Astrocyte (in vitro differentiated cells and primary cell): ENCODE data around the gene FNDC3B. TPM values are rescaled to one million over a fixed set of nuclear protein-coding genes. Genes with fewer than 3 reads are reported as not detected.

ENCODE experiments used
- DNase-seq: peaks from one replicate; pipeline ENCODE4 v3.0.0-alpha.2; 2010; ENCODE audit warnings: low read depth
- FAIRE-seq: peaks from 2 replicates; lab custom pipeline; 2011; peaks lifted over from hg19 to GRCh38; lab: Jason Lieb, UNC
- H2AFZ ChIP-seq: 2 replicates; pipeline ENCODE4 v1.6.0; 2012; ENCODE audit warnings: low read depth, low read length, inconsistent platforms
- H3K27ac ChIP-seq: 2 replicates; pipeline ENCODE4 v1.5.1; 2011; ENCODE audit warnings: low read depth, low read length, inconsistent platforms
- H3K27me3 ChIP-seq: 2 replicates; pipeline ENCODE4 v1.6.0; 2011; ENCODE audit warnings: low read length, inconsistent platforms; ENCODE audit not compliant: insufficient read depth
- H3K36me3 ChIP-seq: 2 replicates; pipeline ENCODE4 v1.5.1; 2011; ENCODE audit warnings: low read length, inconsistent platforms; ENCODE audit not compliant: insufficient read depth
- H3K4me1 ChIP-seq: 2 replicates; pipeline ENCODE4 v1.5.1; 2011; ENCODE audit warnings: low read length, inconsistent platforms; ENCODE audit not compliant: insufficient read depth
- H3K4me2 ChIP-seq: 2 replicates; pipeline ENCODE4 v1.6.0; 2012; ENCODE audit warnings: low read length, inconsistent platforms
- H3K4me3 ChIP-seq: 2 replicates; pipeline ENCODE4 v1.5.1; 2011; ENCODE audit warnings: low read depth, mild to moderate bottlenecking, low read length, inconsistent platforms; ENCODE audit not compliant: insufficient read depth
- H3K79me2 ChIP-seq: 2 replicates; pipeline ENCODE4 v1.6.0; 2012; ENCODE audit warnings: mild to moderate bottlenecking, low read length, inconsistent platforms; ENCODE audit not compliant: insufficient read depth
- H3K9ac ChIP-seq: 2 replicates; pipeline ENCODE4 v1.6.0; 2012; ENCODE audit warnings: mild to moderate bottlenecking, low read length, inconsistent platforms
- H3K9me3 ChIP-seq: 2 replicates; pipeline ENCODE4 v1.5.1; 2012; ENCODE audit warnings: low read depth, mild to moderate bottlenecking, low read length, inconsistent platforms; ENCODE audit not compliant: insufficient read depth
- H4K20me1 ChIP-seq: 2 replicates; pipeline ENCODE4 v1.6.0; 2012; ENCODE audit warnings: low read length, inconsistent platforms; ENCODE audit not compliant: insufficient read depth
- H3K27ac Mint-ChIP-seq: one replicate; pipeline ENCODE4 v1.8.0; 2021; ENCODE audit warnings: mild to moderate bottlenecking, mixed read lengths; ENCODE audit not compliant: unreplicated experiment
- H3K27me3 Mint-ChIP-seq: one replicate; pipeline ENCODE4 v1.8.0; 2021; ENCODE audit warnings: low read depth, mixed read lengths; ENCODE audit not compliant: unreplicated experiment
- H3K36me3 Mint-ChIP-seq: one replicate; pipeline ENCODE4 v1.8.0; 2021; ENCODE audit warnings: low read depth, mixed read lengths; ENCODE audit not compliant: unreplicated experiment
- H3K4me1 Mint-ChIP-seq: one replicate; pipeline ENCODE4 v1.8.0; 2021; ENCODE audit warnings: low read depth, mixed read lengths; ENCODE audit not compliant: unreplicated experiment
- H3K4me3 Mint-ChIP-seq: one replicate; pipeline ENCODE4 v1.8.0; 2021; ENCODE audit warnings: mild to moderate bottlenecking, moderate library complexity, mixed read lengths; ENCODE audit not compliant: unreplicated experiment
- H3K9me3 Mint-ChIP-seq: one replicate; pipeline ENCODE4 v1.8.0; 2021; ENCODE audit warnings: mild to moderate bottlenecking, mixed read lengths; ENCODE audit not compliant: unreplicated experiment
- EZH2 ChIP-seq: IDR thresholded peaks from 2 replicates; pipeline ENCODE4 v1.6.1; 2012; ENCODE audit warnings: mild to moderate bottlenecking, low read length, inconsistent platforms; ENCODE audit not compliant: insufficient read depth
- total RNA-seq: library from RNA; stranded (reverse); gene quantifications from 2 replicates; pipeline ENCODE4 v1.2.1, GENCODE V29; 2021
- TF ChIP-seq, protein P1 (sequence below): IDR thresholded peaks from 2 replicates; pipeline ENCODE4 v1.5.1; 2011; ENCODE audit warnings: low read depth, mild to moderate bottlenecking, inconsistent platforms, low read length, moderate library complexity; ENCODE audit not compliant: insufficient read depth

Gene FNDC3B
- total RNA-seq, 1 donor from 2014 or later = 327 TPM

GRCh38 chr3:172067837-172068440, 28.6 kb downstream of the FNDC3B start:
- H3K4me1 Mint-ChIP-seq = peaks cover 78% of the 10 kb centered on the region
- H3K36me3 ChIP-seq = peaks cover 17% of the 10 kb centered on the region
- H4K20me1 ChIP-seq = peaks cover 96% of the 10 kb centered on the region
- no peak overlapping the region for H3K9ac ChIP-seq
- no peaks in the 10 kb centered on the region for H3K27me3 Mint-ChIP-seq
- no peak overlapping the region for H2AFZ ChIP-seq
- no peaks in the 10 kb centered on the region for H3K27me3 ChIP-seq
- H3K79me2 ChIP-seq = peaks cover 98% of the 10 kb centered on the region
- H3K9me3 Mint-ChIP-seq = no peaks in the 10 kb centered on the region
- H3K9me3 ChIP-seq = no peaks in the 10 kb centered on the region
- FAIRE-seq (no peak), DNase-seq (no peak)
- peaks cover 1% of the 10 kb centered on the region for H3K36me3 Mint-ChIP-seq
- H3K27ac Mint-ChIP-seq = no peak overlapping the region
- no peak overlapping the region for H3K27ac ChIP-seq
- peaks cover 16% of the 10 kb centered on the region for H3K4me1 ChIP-seq
- no peak overlapping the region for H3K4me3 ChIP-seq
- peak overlapping the region; percentile 74 for H3K4me3 Mint-ChIP-seq
- TF ChIP-seq, protein P1, sequence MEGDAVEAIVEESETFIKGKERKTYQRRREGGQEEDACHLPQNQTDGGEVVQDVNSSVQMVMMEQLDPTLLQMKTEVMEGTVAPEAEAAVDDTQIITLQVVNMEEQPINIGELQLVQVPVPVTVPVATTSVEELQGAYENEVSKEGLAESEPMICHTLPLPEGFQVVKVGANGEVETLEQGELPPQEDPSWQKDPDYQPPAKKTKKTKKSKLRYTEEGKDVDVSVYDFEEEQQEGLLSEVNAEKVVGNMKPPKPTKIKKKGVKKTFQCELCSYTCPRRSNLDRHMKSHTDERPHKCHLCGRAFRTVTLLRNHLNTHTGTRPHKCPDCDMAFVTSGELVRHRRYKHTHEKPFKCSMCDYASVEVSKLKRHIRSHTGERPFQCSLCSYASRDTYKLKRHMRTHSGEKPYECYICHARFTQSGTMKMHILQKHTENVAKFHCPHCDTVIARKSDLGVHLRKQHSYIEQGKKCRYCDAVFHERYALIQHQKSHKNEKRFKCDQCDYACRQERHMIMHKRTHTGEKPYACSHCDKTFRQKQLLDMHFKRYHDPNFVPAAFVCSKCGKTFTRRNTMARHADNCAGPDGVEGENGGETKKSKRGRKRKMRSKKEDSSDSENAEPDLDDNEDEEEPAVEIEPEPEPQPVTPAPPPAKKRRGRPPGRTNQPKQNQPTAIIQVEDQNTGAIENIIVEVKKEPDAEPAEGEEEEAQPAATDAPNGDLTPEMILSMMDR = no peak
- H3K4me2 ChIP-seq = no peak overlapping the region

GRCh38 chr3:172068977-172069376, 29.6 kb downstream of the FNDC3B start:
- Mint-ChIP-seq H3K27ac (no peak overlapping the region), H3K4me1 (peaks cover 77% of the 10 kb centered on the region), H3K36me3 (peaks cover 1% of the 10 kb centered on the region), H3K9me3 (no peaks in the 10 kb centered on the region), H3K27me3 (no peaks in the 10 kb centered on the region), H3K4me3 (no peak overlapping the region)
- Histone ChIP-seq H3K79me2 (peaks cover 98% of the 10 kb centered on the region), H4K20me1 (peaks cover 96% of the 10 kb centered on the region), H3K4me1 (peaks cover 16% of the 10 kb centered on the region), H2AFZ (no peak overlapping the region), H3K9me3 (no peaks in the 10 kb centered on the region), H3K4me2 (no peak overlapping the region), H3K27me3 (no peaks in the 10 kb centered on the region), H3K27ac (no peak overlapping the region), H3K4me3 (no peak overlapping the region), H3K9ac (no peak overlapping the region), H3K36me3 (peaks cover 23% of the 10 kb centered on the region)
- no peak for TF ChIP-seq EZH2
- TF ChIP-seq, protein P1 = no peak
- DNase-seq = no peak
- FAIRE-seq = no peak

DNA sequence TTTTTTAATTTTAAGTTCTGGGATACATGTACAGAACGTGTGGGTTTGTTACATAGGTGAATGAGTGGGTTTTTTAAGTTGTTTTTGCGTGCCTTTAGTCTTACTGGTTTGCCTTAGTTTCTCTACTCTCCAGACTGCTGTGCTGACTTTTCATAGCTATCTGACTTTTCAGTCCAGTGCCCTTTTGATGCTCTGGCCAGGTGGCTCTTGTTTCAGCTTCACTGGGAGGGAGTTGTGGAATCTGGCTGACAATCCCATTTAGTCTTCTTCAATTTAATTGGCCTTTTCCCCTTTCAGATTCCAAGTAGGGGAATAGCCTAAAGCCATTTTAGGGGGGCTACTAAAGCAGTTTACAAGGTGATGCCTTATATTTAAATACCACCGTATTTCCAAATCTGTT, 30.1 kb downstream of the FNDC3B start:
- Histone ChIP-seq H3K79me2 (peaks cover 98% of the 10 kb centered on the region), H2AFZ (no peak overlapping the region), H3K4me2 (no peak overlapping the region), H3K4me3 (no peak overlapping the region), H3K9me3 (no peaks in the 10 kb centered on the region), H3K4me1 (peaks cover 16% of the 10 kb centered on the region), H3K9ac (no peak overlapping the region), H3K27me3 (no peaks in the 10 kb centered on the region), H3K36me3 (peaks cover 24% of the 10 kb centered on the region), H4K20me1 (peaks cover 96% of the 10 kb centered on the region), H3K27ac (no peak overlapping the region)
- Mint-ChIP-seq H3K36me3 (peaks cover 3% of the 10 kb centered on the region), H3K4me1 (peaks cover 77% of the 10 kb centered on the region), H3K27ac (no peak overlapping the region), H3K4me3 (no peak overlapping the region), H3K27me3 (no peaks in the 10 kb centered on the region), H3K9me3 (no peaks in the 10 kb centered on the region)
- TF ChIP-seq, protein P1 = no peak
- TF ChIP-seq EZH2 = no peak
- FAIRE-seq (no peak), DNase-seq (no peak)
